Naive thymus-derived CD8-positive, alpha-beta T cell (primary cell): ENCODE data around the gene PPP2R1B. TPM values are rescaled to one million over a fixed set of nuclear protein-coding genes. Genes with fewer than 3 reads are reported as not detected.

Source experiments
- ATAC-seq, 2 donors: fragments of 150-1000 bp; cut with Tn5 transposase in 1 of 2; sonication (Bioruptor Pico), chemical (Tn5 transposase) in 1 of 2; 1 replicate in 1 of 2; 2 replicates in 1 of 2; pipeline ENCODE4 v1.10.0; 2021; ENCODE audit warnings: mild to moderate bottlenecking in 2 of 2, moderate library complexity in 2 of 2
- POLR2A ChIA-PET: fragments of 350-600 bp; sonication (Branson Sonifier 250); formaldehyde crosslinking; loops from one replicate; lab custom pipeline; 2021; ENCODE audit warnings: antibody characterized with exemption; lab: Charles Lee
- DNase-seq, 10 donors: peaks; one replicate each; pipeline versions ENCODE4 v3.0.0 to v3.0.0-alpha.2; 2020 to 2022
- H3K27ac Mint-ChIP-seq, 10 donors: one replicate each; pipeline ENCODE4 v1.8.0; 2020 to 2022; ENCODE audit warnings: mild to moderate bottlenecking in 10 of 10, mixed read lengths in 10 of 10, moderate library complexity in 4 of 10, inconsistent platforms in 1 of 10
- H3K27me3 Mint-ChIP-seq, 5 donors: one replicate each; pipeline ENCODE4 v1.8.0; 2021 to 2022; ENCODE audit warnings: mixed read lengths in 5 of 5
- H3K36me3 Mint-ChIP-seq, 3 donors: one replicate each; pipeline ENCODE4 v1.8.0; 2020 to 2022; ENCODE audit warnings: mixed read lengths in 3 of 3, mild to moderate bottlenecking in 2 of 3, inconsistent platforms in 1 of 3
- H3K4me1 Mint-ChIP-seq, 4 donors: one replicate each; pipeline ENCODE4 v1.8.0; 2021 to 2022; ENCODE audit warnings: mixed read lengths in 4 of 4
- H3K4me3 Mint-ChIP-seq, 10 donors: one replicate each; pipeline ENCODE4 v1.8.0; 2020 to 2022; ENCODE audit warnings: mild to moderate bottlenecking in 10 of 10, mixed read lengths in 10 of 10, moderate library complexity in 6 of 10, inconsistent platforms in 1 of 10
- H3K9me3 Mint-ChIP-seq, 9 donors: one replicate each; pipeline ENCODE4 v1.8.0; 2020 to 2022; ENCODE audit warnings: mixed read lengths in 9 of 9, mild to moderate bottlenecking in 3 of 9, inconsistent platforms in 1 of 9, moderate library complexity in 1 of 9
- polyA plus RNA-seq, 3 donors: library from polyadenylated mRNA; unstranded; fragments of 300-500 nt; fragmentation: Illumina TruSeq; gene quantifications; one replicate each; pipeline ENCODE4 v1.2.3, GENCODE V29; 2021
- total RNA-seq, 8 experiments: library from RNA in 2 of 8; stranded (reverse) in 2 of 8; gene quantifications; one replicate each; pipeline ENCODE4 v1.2.3 and lab custom pipeline; 2021 to 2026

PPP2R1B gene
- total and polyA plus RNA-seq, 5 experiments from 2014 or later, result 12.5 to 38.2 (median 14.8) TPM

GRCh38 chr11:111762981-111763643 lies 3.1 kb downstream of the PPP2R1B start:
- no peaks in the 10 kb centered on the region for H3K9me3 Mint-ChIP-seq
- peak overlapping the region in 2 of 10 donors; percentile 1 to 44 for H3K4me3 Mint-ChIP-seq
- peak overlapping the region in 2 of 10 donors; percentile 11 to 16 for H3K27ac Mint-ChIP-seq
- peaks cover 5 to 62% (median 18%) of the 10 kb centered on the region in 3 donors for H3K36me3 Mint-ChIP-seq
- no peak for ATAC-seq
- DNase-seq, result no peak
- no peaks in the 10 kb centered on the region for H3K27me3 Mint-ChIP-seq
- POLR2A ChIA-PET, result no interaction called here
- H3K4me1 Mint-ChIP-seq, result peaks cover 28 to 52% (median 41%) of the 10 kb centered on the region in 4 donors

GRCh38 chr11:111762526-111762925 lies 3.7 kb downstream of the PPP2R1B start:
- ATAC-seq, result no peak
- H3K27ac Mint-ChIP-seq, result peak overlapping the region in 2 of 10 donors; percentile 16 to 29
- H3K27me3 Mint-ChIP-seq, result no peaks in the 10 kb centered on the region
- peaks cover 5 to 68% (median 22%) of the 10 kb centered on the region in 3 donors for H3K36me3 Mint-ChIP-seq
- H3K4me3 Mint-ChIP-seq, result peak overlapping the region in 1 of 10 donors; percentile 11
- no peak for DNase-seq
- no peaks in the 10 kb centered on the region for H3K9me3 Mint-ChIP-seq
- POLR2A ChIA-PET, result interaction anchor here (0.6 kb wide), 1 partner anchor 166 kb away, joined by 3 read pairs; no protein-coding TSS in a partner anchor
- H3K4me1 Mint-ChIP-seq, result peaks cover 31 to 52% (median 41%) of the 10 kb centered on the region in 4 donors

GRCh38 chr11:111761036-111761435 lies 5.2 kb downstream of the PPP2R1B start:
- no peak for DNase-seq
- Mint-ChIP-seq H3K27ac (no peak overlapping the region), H3K4me3 (no peak overlapping the region), H3K9me3 (no peaks in the 10 kb centered on the region), H3K36me3 (peaks cover 5 to 83% (median 26%) of the 10 kb centered on the region in 3 donors), H3K4me1 (peaks cover 25 to 41% (median 31%) of the 10 kb centered on the region in 4 donors), H3K27me3 (no peaks in the 10 kb centered on the region)
- POLR2A ChIA-PET, result no interaction called here
- no peak for ATAC-seq

- Mint-ChIP-seq H3K27ac (peak overlapping the region in 2 of 10 donors; percentile 2 to 76), H3K9me3 (no peaks in the 10 kb centered on the region)
- no peak for DNase-seq
Measured at GRCh38 chr11:111759778-111760407, 6.3 kb downstream of the PPP2R1B start.

GRCh38 chr11:111759376-111759775 lies 6.8 kb downstream of the PPP2R1B start:
- ATAC-seq, result no peak
- no peaks in the 10 kb centered on the region for H3K27me3 Mint-ChIP-seq
- no peak for DNase-seq
- peaks cover 15 to 24% (median 20%) of the 10 kb centered on the region in 4 donors for H3K4me1 Mint-ChIP-seq
- no peak overlapping the region for H3K4me3 Mint-ChIP-seq
- H3K36me3 Mint-ChIP-seq, result peaks cover 0 to 94% (median 26%) of the 10 kb centered on the region in 3 donors
- POLR2A ChIA-PET, result no interaction called here
- H3K9me3 Mint-ChIP-seq, result no peaks in the 10 kb centered on the region
- peak overlapping the region in 1 of 10 donors; percentile 2 for H3K27ac Mint-ChIP-seq

More at GRCh38 chr11:111759778-111760407, 6.3 kb downstream of the PPP2R1B start:
- Mint-ChIP-seq H3K4me1 (peaks cover 19 to 29% (median 25%) of the 10 kb centered on the region in 4 donors), H3K4me3 (no peak overlapping the region), H3K27me3 (no peaks in the 10 kb centered on the region), H3K36me3 (peaks cover 0 to 93% (median 26%) of the 10 kb centered on the region in 3 donors)
- no peak for ATAC-seq
- POLR2A ChIA-PET, result no interaction called here

- H3K36me3 Mint-ChIP-seq, result peaks cover 0 to 95% (median 34%) of the 10 kb centered on the region in 3 donors
Measured at GRCh38 chr11:111756097-111756496, 10.1 kb downstream of the PPP2R1B start.

GRCh38 chr11:111749646-111750045 lies 16.5 kb downstream of the PPP2R1B start:
- Mint-ChIP-seq H3K36me3 (peaks cover 12 to 92% (median 37%) of the 10 kb centered on the region in 3 donors), H3K4me3 (no peak overlapping the region), H3K9me3 (no peaks in the 10 kb centered on the region), H3K4me1 (peaks cover 0 to 7% (median 4%) of the 10 kb centered on the region in 4 donors), H3K27me3 (no peaks in the 10 kb centered on the region), H3K27ac (no peak overlapping the region)
- ATAC-seq (no peak), DNase-seq (no peak)
- POLR2A ChIA-PET, result no interaction called here

More at GRCh38 chr11:111756097-111756496, 10.1 kb downstream of the PPP2R1B start:
- no peak overlapping the region for H3K27ac Mint-ChIP-seq
- no peaks in the 10 kb centered on the region for H3K27me3 Mint-ChIP-seq
- POLR2A ChIA-PET, result no interaction called here
- DNase-seq, result no peak
- H3K4me1 Mint-ChIP-seq, result peaks cover 0 to 4% (median 1%) of the 10 kb centered on the region in 4 donors
- ATAC-seq, result no peak
- H3K9me3 Mint-ChIP-seq, result no peaks in the 10 kb centered on the region
- H3K4me3 Mint-ChIP-seq, result no peak overlapping the region

GRCh38 chr11:111748035-111748804 lies 18.0 kb downstream of the PPP2R1B start:
- no peaks in the 10 kb centered on the region for H3K9me3 Mint-ChIP-seq
- peaks cover 0 to 9% (median 3%) of the 10 kb centered on the region in 4 donors for H3K4me1 Mint-ChIP-seq
- peaks cover 12 to 92% (median 33%) of the 10 kb centered on the region in 3 donors for H3K36me3 Mint-ChIP-seq
- POLR2A ChIA-PET, result interaction anchor here (1.0 kb wide), 1 partner anchor 14 kb away, joined by 3 read pairs; no protein-coding TSS in a partner anchor
- peak overlapping the region in 2 of 10 donors; percentile 30 to 78 for H3K27ac Mint-ChIP-seq
- DNase-seq (no peak), ATAC-seq (no peak)
- H3K4me3 Mint-ChIP-seq, result no peak overlapping the region
- H3K27me3 Mint-ChIP-seq, result no peaks in the 10 kb centered on the region

GRCh38 chr11:111745719-111746504 lies 20.3 kb downstream of the PPP2R1B start:
- no peak for ATAC-seq
- H3K4me3 Mint-ChIP-seq, result no peak overlapping the region
- no peaks in the 10 kb centered on the region for H3K9me3 Mint-ChIP-seq
- POLR2A ChIA-PET, result no interaction called here
- peaks cover 12 to 91% (median 29%) of the 10 kb centered on the region in 3 donors for H3K36me3 Mint-ChIP-seq
- no peak for DNase-seq
- H3K27ac Mint-ChIP-seq, result peak overlapping the region in 2 of 10 donors; percentile 3 to 43
- H3K27me3 Mint-ChIP-seq, result no peaks in the 10 kb centered on the region
- peaks cover 0 to 7% (median 3%) of the 10 kb centered on the region in 4 donors for H3K4me1 Mint-ChIP-seq

GRCh38 chr11:111743700-111744099 lies 22.5 kb downstream of the PPP2R1B start:
- H3K36me3 Mint-ChIP-seq, result peaks cover 12 to 88% (median 24%) of the 10 kb centered on the region in 3 donors
- no peaks in the 10 kb centered on the region for H3K27me3 Mint-ChIP-seq
- peak overlapping the region in 4 of 10 donors; percentile 3 to 57 (median 20) for H3K27ac Mint-ChIP-seq
- H3K4me1 Mint-ChIP-seq, result peaks cover 0 to 7% (median 3%) of the 10 kb centered on the region in 4 donors
- no peaks in the 10 kb centered on the region for H3K9me3 Mint-ChIP-seq
- DNase-seq (no peak), ATAC-seq (no peak)
- H3K4me3 Mint-ChIP-seq, result no peak overlapping the region
- POLR2A ChIA-PET, result no interaction called here

GRCh38 chr11:111741751-111742150 lies 24.4 kb downstream of the PPP2R1B start:
- DNase-seq (no peak), ATAC-seq (no peak)
- Mint-ChIP-seq H3K27ac (peak overlapping the region in 2 of 10 donors; percentile 14 to 25), H3K27me3 (no peaks in the 10 kb centered on the region), H3K36me3 (peaks cover 7 to 74% (median 17%) of the 10 kb centered on the region in 3 donors), H3K4me3 (no peak overlapping the region), H3K4me1 (peaks cover under 1 to 12% (median 6%) of the 10 kb centered on the region in 4 donors), H3K9me3 (no peaks in the 10 kb centered on the region)
- POLR2A ChIA-PET, result no interaction called here

- POLR2A ChIA-PET, result no interaction called here
- peak overlapping the region in 1 of 10 donors; percentile 47 for H3K27ac Mint-ChIP-seq
- peaks cover 9 to 18% (median 12%) of the 10 kb centered on the region in 4 donors for H3K4me1 Mint-ChIP-seq
Measured at GRCh38 chr11:111739299-111739698, 26.9 kb downstream of the PPP2R1B start.

More at GRCh38 chr11:111739299-111739698, 26.9 kb downstream of the PPP2R1B start:
- H3K27me3 Mint-ChIP-seq, result no peaks in the 10 kb centered on the region
- H3K36me3 Mint-ChIP-seq, result peaks cover 0 to 54% (median 7%) of the 10 kb centered on the region in 3 donors
- no peak for ATAC-seq
- H3K9me3 Mint-ChIP-seq, result no peaks in the 10 kb centered on the region
- no peak for DNase-seq
- H3K4me3 Mint-ChIP-seq, result no peak overlapping the region
